Muscle of arm (tissue), 12 donors: ENCODE measurements around the gene DENND5B. TPM values are rescaled to one million over a fixed set of nuclear protein-coding genes. Genes with fewer than 3 reads are reported as not detected.

Source experiments
- polyA plus RNA-seq, 12 donors: library from polyadenylated mRNA; unstranded; fragments of 120-200 nt; gene quantifications; one replicate each; pipeline ENCODE4 v1.2.1, GENCODE V29; 2013; ENCODE audit not compliant: insufficient read length in 12 of 12

Gene DENND5B
- polyA plus RNA-seq, 12 donors: 9.1 to 32.5 (median 21.0) TPM; not detected in 1

Other genes with a start within 250 kb of the DENND5B start
- gene ETFBKMT, start 68.6 kb upstream of the DENND5B start, polyA plus RNA-seq: 1 to 10 TPM in 11 of 12 donors, not detected in 1; 2.6 to 7.4 (median 3.5) TPM
- gene AMN1, start 137.9 kb upstream of the DENND5B start, polyA plus RNA-seq: 10 to 100 TPM in 8 of 12 donors, 1 to 10 TPM in 2, not detected in 2; 9.4 to 15.0 (median 12.0) TPM